Gastrocnemius medialis (tissue), 4 donors: Measurements from ENCODE around the gene VEZF1.

Experiments
- CTCF ChIP-seq, 5 experiments: fragments of 450-650 bp in 3 of 5; fragments of 200-600 bp in 2 of 5; sonication (generic) in 2 of 5; IDR thresholded peaks in 4 of 5; conservative IDR thresholded peaks in 1 of 5; 1 replicate in 4 of 5; 2 replicates in 1 of 5; pipeline ENCODE4 v1.5.1; 2016 to 2019; ENCODE audit warnings: antibody characterized with exemption in 5 of 5, mild to moderate bottlenecking in 3 of 5, moderate library complexity in 3 of 5
- POLR2A ChIP-seq, 2 donors: fragments of 450-650 bp; IDR thresholded peaks; one replicate each; pipeline ENCODE4 v1.6.1; 2017; ENCODE audit warnings: antibody characterized with exemption in 2 of 2, mild to moderate bottlenecking in 2 of 2, moderate library complexity in 2 of 2

- TF ChIP-seq POLR2A (IDR thresholded peaks at IDR 0.05) (no peak), CTCF (IDR thresholded peaks at IDR 0.05 in 4 of 5, conservative IDR thresholded peaks at IDR 0.05 in 1 of 5) (no peak)
Observed at GRCh38 chr17:57938061-57938502, 50.0 kb downstream of the VEZF1 start.
